GM18498 (cell line): ENCODE measurements around the gene ALB.
A peak's percentile ranks its signal among the peaks of the same experiment; 100 is the strongest.

Experiments used
- ATAC-seq: cut with Tn5 transposase; IDR thresholded peaks from one replicate; pipeline ENCODE4 v1.9.1; 2021; ENCODE audit warnings: mild to moderate bottlenecking, moderate library complexity; ENCODE audit not compliant: unreplicated experiment

Gene ALB

GRCh38 chr4:73429826-73430587, 25.9 kb downstream of the ALB start:
- no peak for ATAC-seq

- ATAC-seq = no peak
These were observed 27.7 kb downstream of the ALB start for GRCh38 chr4:73431813-73432168.

- no peak for ATAC-seq
These were observed 28.3 kb downstream of the ALB start for GRCh38 chr4:73432169-73433000.

GRCh38 chr4:73433140-73433539, 29.1 kb downstream of the ALB start:
- ATAC-seq = no peak

- ATAC-seq = peak; percentile 65
These were observed 30.2 kb downstream of the ALB start for GRCh38 chr4:73434311-73434710.

- ATAC-seq = no peak
These were observed 31.9 kb downstream of the ALB start, which contains the start of gene AFP for GRCh38 chr4:73435984-73436383. Gene AFP, plus strand, starts transcription at chr4:73436221. Its CDS starts 42 bp downstream, at chr4:73436263.

- no peak for ATAC-seq
These were observed 32.8 kb downstream of the ALB start for GRCh38 chr4:73436674-73437557.

- ATAC-seq = no peak
These were observed 33.5 kb downstream of the ALB start for GRCh38 chr4:73437558-73437956.

- no peak for ATAC-seq
These were observed 34.0 kb downstream of the ALB start for GRCh38 chr4:73438048-73438447.

GRCh38 chr4:73438582-73439215, 34.6 kb downstream of the ALB start:
- ATAC-seq = no peak

GRCh38 chr4:73439445-73439844, 35.4 kb downstream of the ALB start:
- no peak for ATAC-seq

- no peak for ATAC-seq
These were observed 35.9 kb downstream of the ALB start for GRCh38 chr4:73439991-73440390.

- no peak for ATAC-seq
These were observed 36.6 kb downstream of the ALB start for GRCh38 chr4:73440653-73441052.

- no peak for ATAC-seq
These were observed 38.2 kb downstream of the ALB start for GRCh38 chr4:73442275-73442674.

GRCh38 chr4:73443224-73443623, 39.1 kb downstream of the ALB start:
- ATAC-seq = no peak

GRCh38 chr4:73445383-73446335, 41.6 kb downstream of the ALB start:
- ATAC-seq = no peak

- ATAC-seq = peak; percentile 99
These were observed 42.4 kb downstream of the ALB start for GRCh38 chr4:73446336-73446938.

- no peak for ATAC-seq
These were observed 43.6 kb downstream of the ALB start for GRCh38 chr4:73447671-73448070.
